NCI-H1436 treated with DMSO at 0.1 percent for 48 hours (cell line): Measurements from ENCODE around the gene FOXP4.

Experiments used
- DNase-seq: peaks from one replicate; lab custom pipeline; 2025; lab: John Stamatoyannopoulos, UW

FOXP4 gene

DNA sequence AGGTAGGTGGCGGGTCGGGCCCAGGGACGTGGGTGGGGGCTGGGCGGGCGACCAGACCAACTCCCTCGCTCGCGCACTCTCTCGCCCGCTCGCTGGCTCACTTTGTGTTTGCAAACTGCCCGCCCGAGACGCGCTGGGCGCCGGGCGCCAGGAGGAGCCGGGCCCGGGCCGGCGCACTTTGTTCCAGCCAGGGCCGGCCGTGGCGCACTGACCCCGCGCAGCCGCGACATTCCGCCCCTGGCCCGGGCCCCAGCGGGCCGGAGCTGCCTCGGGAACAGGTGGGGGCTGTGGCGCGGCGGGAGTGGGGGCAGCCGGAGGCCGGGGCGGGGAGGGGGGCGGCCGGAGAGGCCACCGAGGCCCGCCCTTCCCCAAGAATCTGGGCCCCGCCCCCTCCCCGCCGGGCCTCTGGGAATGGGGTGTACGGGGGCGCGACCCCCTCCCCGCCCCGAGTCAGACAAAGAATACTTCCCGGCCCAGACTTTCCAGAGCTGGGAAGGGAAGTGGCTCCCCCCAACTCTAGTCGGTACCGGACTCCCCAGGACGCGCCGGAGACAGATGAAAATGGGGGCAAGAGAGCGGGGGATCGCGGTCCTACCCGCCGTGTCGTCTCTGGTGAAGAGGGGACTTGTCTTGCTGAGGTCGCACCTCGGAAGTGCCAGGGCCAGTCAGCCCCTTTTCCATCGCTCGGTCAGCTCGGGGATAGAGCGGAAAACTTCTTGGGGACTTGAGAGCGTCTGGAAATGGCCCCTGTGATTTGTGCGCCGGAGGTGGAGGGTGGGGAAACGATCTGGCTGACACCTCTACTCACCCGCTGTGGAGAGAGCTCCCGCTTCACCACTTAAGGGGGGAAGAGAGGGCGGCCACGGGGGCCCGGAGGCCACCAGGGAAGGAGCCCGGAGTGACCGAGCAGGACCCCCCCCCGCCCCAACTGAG lies 951 bp downstream of the FOXP4 start:
- no peak for DNase-seq

DNA sequence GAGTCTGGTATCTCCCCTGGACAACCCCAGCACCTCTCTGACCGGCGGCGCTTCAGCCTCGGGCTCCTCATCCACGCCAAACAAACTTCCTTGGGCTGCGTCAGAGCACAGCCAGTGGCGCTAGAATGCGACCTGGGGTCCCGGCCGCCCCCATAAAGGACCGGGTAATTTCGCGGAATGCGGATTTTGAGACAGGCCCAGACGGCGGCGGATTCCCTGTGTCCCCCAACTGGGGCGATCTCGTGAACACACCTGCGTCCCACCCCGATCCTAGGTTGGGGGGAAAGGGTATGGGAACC lies 1.6 kb downstream of the FOXP4 start:
- DNase-seq, result no peak

DNA sequence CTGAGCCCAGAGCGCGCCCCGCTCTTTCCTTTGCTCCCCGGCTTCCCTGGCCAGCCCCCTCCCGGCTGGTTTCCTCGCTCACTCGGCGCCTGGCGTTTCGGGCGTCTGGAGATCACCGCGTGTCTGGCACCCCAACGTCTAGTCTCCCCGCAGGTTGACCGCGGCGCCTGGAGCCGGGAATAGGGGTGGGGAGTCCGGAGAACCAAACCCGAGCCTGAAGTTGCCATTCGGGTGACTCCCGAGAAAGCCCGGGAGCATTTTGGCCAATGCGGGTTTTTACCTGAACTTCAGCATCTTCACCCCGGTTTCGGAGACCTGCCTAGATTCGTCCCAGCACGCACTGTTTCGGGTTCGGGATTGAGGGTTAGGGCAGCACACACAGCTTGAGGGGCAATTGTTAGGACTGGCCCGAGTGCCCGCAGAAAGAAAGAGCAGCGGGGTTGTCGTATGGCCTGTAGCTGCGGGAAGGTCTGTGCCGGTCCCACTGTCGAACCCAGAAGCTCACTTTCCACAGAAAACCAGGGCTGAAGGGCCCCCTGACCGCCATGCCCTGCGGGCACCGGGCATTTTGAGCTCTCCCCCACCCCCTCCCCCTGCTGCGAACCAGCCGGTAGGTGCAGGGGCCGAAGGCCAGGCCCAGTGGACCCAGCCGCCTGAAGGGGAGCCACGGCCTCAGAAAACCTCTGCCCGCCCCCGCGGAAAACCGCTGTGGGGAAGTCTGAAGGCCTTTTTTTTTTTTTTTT lies 2.1 kb downstream of the FOXP4 start:
- DNase-seq, result no peak

DNA sequence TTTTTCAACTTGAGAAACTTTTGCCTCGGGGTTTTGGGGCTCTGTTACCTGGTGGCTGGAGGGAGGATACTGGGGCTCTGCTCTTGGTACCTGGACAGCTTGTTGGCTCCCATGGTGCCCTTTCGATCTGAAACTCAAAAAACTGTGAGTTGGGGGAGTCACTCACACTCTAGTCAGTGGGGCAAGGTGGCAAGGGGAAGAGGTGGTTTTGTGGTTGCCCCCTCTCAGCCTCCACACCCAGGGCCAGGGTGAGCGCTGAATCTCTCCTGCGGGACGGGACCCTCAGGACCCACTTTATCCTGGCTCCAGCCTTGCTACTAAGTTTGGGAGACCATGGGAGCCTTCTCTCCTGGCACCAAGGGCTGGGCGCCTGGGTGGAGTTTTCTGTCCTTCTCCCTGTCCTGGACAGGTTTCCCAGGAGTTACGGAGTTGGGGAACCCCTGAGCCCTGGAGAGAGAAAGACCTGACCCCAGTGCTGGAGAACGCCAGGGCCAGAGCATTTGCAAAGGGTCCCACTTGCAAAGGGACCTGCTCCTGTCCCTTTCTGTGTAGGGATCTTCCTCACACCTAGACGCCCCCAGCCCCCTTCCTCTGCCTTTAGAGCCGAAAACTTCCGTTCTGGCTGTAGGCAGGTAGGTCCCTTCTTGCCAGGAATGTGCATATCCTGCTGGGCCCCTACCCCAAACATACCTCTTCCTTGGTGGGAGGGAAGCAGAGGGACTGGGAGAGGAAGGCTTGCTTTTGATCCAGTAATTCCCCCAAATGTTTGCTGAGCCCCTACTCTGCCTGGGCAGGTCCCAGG lies 2.9 kb downstream of the FOXP4 start:
- DNase-seq, result no peak

DNA sequence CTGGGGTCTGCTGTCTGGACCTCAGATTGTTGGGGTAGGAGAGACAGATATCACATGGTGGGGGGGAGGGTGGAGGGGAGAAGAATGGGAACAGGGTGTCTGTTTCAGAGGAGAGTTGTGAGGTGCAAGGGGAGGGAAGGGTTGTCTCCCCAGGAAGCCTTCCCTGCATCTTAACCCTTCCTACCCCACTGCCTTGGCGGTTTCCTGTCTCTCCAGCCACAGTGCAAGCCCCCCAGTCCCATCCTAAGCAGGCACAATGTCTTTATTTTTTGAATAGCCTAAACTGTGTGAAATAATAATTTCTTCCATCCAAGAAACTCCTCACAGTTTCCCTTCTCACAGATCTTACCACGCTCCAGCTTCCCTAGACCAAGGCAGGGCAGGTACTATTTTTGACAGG lies 3.5 kb downstream of the FOXP4 start:
- no peak for DNase-seq

DNA sequence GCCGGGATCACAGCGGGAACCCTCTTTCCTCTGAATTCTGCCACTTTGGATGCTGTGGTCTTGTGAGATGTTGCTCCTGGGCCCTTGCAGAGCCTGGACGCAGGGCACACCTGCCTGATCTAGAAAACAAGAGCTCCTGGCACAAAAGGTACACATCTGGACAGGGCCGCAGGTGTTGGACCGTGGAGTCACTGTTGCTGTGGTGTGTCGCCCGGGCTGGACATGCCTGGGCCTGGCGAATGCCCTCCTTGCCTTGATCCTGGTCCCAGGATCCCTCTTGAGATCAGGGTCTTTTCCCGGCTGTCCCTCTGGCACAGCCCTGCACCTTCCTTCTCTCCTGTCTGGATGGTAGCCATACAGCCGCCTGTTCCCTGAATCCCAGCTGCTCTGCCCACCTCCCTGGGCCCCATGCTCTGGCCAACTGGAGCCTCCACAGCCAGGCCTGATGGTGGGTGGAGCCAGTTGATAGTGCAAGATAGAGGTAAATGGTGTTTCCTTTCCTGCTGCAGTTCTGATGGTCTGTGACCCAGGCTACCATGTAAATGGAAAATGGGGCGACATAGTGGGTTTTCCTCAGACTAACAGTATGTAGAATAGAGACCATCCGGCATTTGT lies 5.0 kb downstream of the FOXP4 start:
- no peak for DNase-seq

DNA sequence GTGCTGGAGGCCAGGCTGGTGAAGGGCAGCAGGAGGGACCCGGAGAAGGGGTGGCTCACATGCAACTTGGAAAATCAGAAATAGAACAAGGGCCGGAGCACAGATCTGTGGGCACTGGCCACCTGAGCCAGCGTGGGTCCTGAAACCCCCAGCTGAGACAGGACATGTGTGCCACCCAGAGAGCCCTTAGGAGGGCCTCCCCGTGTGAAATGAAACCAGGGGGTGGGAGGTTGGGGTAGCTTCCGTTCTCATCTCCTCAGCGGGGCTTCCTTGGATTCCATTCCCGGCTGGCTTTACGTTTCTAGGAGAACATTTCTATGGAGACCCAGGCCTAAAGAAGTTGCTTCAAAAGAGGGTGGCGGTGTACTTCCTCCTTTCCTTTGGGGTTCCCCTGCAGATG lies 5.7 kb downstream of the FOXP4 start:
- DNase-seq, result no peak

DNA sequence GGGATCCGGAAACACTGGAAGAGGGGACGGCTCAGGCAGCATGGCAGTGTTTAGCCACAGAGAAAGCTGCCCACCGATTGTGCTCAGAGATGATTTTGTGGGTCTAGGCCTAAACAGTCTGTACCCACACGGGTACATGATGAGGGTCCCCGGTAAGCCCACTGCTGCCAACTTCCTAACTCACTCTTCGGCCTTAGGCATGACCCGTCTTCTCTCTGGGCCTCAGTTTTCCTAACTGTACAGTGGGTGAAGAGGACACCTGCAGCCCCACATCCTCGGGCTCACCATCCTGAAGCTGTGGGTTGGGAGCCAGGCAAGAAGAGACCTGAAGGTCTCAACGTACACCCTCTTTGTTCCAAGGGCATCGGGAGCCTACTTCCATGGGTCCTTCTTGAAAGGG lies 6.5 kb downstream of the FOXP4 start:
- DNase-seq, result no peak

DNA sequence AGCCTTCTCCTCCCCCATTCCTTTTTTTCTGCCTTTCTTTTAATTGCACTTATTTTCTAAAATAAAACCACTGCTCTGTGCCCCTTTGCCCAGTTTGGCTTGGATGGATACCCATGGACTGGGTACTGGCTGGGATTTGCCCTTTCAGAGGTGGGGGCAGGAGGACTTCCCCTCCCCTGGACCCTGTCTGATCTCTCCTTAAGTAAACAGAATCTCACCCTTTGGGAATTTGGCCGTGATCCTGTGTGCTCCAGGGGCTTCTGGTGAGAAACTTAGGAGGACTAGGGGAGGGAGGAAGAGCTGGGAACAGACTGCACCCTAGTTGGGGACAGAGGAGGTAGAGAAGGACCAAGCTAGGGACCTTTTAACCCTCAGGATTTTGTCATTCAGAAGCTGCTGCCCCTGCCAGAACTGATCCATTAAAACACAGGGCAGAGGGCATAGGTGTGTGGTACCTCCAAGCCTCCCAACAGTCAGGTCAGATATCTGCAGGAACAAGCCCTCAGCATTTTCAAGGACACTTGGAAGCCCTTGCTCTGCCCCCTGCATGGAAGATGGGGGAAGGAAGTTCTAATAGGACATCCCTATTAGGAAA lies 7.3 kb downstream of the FOXP4 start:
- no peak for DNase-seq

DNA sequence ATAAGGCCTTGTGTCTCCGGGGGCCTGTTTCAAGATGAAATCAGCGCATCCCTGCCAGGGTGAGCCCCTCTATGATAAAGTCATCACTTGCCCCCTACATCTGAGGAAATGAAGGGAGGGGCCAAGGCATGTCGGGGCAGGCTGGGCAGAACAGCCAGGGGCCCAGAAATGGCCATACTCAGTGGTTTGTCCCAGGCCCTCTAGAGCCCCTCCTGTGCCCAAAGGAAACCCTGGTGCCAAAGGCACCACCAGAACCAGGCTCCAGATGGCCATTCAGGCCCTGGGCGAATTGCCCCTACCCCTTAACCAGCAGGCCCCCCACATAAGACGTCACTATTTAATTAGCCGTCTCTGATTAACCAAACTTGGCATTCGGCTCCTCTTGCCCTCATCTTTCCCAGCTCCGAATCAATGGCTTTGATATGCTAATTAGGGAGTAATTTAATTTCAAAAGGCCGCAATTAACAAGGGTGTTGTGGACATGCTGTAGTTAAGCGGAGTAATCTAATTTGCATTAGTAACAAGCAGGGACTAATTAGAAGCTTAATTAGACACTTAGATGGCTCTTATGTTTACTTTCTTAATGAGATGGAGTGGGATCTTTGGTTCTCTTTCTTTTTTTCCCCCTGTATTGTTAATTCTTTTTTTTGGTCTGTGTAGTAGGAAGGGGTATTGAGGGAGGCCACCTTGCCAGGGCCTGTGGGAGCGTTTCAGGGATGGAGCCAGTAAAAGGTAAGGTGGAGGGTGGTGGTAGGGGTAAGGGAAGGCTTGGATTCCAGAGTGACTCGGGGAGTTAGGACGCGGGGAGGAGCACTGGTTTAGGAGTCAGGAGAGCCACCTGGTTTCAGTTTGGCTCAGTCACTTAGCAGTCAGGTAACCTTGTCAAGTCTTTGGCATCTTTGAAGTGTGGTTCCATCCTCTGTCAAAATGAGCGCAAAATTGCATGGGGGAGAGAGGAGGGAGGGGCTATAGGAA lies 9.4 kb downstream of the FOXP4 start:
- DNase-seq, result no peak

DNA sequence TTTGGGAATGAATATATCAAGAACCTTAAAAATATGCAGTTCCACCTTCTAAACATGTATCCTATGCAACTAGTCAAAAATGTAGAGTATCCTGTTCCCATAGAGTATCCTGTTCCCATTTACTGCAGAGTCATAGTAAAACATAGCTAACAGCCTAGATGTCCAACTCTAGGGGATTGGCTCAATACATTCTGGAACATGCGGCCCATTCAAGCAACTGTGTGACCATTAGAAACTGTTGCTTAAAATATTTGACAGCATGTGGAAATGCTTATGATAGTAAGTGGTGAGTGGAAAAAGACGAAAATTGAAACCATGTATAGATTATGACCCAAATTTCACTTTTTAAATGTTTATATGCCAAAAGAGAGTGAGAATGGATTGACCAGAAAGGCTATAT lies 11.2 kb downstream of the FOXP4 start:
- DNase-seq, result no peak

DNA sequence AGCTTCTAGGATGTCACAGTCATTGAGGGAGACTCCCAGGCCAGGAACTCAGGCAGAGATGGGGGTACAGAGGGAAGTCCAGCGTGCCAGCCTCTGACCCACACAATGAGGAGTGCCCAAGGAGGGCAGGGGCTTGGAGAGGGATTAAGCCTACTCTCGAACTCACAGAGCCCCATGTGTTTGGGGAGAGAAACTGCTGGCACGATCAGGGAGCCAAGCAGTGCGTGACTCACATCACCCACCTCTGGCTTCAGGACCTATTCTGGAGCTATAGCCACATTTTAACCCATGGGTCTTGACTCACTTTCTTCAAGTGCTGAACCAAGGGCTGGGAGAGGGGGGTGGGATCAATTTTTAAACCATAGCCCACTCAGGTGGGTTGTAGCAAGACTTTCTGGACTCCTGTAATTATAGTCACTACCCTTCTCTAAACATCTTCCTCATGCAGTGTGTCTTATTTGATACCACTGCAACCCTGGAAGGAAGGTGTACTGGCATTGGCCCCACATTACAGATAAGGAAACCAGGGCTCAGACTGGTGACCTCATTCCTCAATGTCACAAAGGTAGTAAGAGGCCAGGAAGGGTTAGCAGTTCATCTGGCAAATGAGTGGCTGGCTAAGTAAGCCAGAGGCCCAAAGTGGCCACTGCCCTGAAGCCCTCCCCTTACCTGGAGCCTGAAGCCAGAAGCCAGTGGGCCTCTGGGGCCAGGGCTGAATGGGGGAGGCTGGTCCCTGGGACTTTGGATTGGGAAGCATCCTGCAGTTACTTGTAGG lies 12.0 kb downstream of the FOXP4 start:
- no peak for DNase-seq

DNA sequence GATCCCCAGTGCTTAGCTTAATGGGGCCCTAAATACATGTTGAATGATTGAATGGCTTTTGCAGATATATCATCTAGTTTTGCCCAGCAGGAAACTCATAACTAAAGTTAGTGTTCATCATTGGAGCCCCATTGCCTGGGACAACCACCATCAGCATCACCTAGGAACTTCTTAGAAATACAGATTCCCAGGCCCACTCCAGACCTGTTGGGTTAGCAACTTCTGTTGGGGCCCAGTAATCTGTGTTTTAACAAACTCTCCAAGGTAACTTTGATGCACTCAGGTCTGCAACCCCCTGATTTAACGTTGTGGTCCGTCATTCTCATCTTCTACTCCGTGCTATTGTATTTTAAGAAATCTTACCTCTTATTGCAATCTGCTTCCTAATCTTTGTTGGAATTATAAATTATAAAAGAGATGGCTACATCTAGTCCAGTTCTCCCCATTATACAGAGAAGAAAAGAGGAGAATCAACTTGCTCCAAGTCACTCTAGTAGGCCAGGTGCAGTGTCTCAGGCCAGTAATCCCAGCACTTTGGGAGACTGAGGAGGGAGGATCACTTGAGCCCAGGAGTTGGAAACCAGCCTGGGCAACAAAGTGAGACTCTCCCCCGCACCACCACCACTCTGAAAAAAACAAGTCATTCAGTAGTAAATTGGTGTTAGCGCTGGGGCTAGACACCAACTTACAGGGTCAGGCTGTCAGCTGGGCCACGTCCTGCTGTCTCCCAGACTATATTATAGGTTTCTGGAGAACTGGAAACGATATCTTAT lies 13.7 kb downstream of the FOXP4 start:
- no peak for DNase-seq

DNA sequence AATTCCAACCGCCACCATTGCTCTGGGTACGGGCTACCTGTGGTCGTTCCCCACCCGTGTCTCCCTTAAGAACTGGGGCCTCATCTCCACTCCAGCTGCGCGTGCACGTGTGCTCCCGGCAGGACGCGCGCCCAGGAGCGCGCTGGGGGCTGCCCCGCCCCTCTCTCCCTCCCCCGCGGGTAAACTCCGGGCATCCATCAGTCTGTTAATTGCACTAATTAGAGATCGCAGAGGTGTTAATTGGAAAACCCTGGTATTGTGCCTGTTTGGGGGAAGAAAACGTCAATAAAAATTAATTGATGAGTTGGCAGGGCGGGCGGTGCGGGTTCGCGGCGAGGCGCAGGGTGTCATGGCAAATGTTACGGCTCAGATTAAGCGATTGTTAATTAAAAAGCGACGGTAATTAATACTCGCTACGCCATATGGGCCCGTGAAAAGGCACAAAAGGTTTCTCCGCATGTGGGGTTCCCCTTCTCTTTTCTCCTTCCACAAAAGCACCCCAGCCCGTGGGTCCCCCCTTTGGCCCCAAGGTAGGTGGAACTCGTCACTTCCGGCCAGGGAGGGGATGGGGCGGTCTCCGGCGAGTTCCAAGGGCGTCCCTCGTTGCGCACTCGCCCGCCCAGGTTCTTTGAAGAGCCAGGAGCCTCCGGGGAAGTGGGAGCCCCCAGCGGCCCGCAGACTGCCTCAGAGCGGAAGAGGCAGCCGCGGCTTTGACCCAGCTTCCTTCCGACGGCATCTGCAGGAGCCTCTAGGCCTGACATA lies 14.4 kb downstream of the FOXP4 start:
- no peak for DNase-seq

DNA sequence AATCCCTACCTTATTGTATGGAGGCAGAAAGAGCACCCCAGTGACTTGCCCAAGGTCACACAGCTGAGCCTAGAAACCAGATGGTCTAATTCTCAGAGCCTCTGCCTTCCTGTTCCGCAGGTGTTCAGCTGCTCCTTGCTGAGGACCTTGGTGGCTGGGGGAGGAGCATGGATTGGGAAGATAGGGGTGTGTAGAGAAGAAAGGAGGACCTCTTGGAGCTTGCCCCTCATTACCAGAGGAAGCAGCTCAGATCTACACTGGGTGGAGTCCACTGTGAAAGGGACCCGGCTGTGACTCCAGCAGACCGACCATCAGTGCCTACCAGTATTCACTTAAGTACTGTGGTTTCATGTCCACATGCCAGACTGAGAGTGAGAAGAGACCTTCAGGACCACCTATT lies 15.2 kb downstream of the FOXP4 start:
- no peak for DNase-seq

DNA sequence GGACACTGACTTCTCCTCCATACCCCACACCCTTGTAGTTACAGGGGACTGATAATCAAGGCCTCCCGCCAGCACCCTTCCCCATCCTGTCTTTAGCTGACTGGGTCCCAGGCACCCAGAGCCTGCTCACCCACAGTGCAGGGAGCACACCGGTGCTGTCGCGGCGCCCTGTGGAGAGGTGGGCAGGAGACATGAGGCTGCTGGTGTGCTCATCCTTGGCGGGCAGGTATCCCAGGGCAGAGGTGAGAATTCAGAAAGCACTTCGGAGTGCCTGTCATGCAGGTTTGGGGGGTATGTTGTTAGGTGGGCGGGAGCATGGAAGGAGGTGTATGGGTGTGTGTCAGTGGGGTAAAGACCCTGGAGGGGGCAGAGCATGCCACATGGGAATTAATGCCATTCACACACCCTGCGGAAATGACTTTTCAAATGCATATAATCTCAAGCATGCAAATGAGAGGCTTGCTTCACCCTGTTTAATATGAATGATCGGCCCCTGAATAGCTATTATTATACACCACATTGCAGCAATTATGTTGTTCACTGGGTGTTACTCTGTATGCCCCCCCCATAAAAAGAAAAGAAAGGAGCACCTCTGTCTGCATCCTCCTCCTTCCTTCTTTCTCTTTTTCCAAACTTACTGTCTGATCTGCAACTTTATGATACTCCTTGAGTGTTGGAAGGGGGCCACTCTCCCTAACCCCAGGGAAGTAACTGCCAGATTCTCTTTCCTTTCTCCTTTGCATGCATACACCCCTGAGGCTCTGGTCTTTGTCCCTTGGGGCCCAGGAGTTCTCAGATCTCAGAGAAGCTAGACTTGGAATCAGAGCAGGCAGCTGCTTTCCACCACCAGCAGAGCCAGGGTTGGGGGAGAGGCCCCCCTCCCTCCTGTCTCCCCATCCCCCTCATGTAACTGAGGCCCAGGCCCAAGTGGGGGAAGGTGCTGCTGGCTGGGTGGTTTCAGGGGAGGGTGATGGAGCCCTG lies 16.0 kb downstream of the FOXP4 start:
- peak; percentile 65 for DNase-seq
